Neutrophil (primary cell): Measurements from ENCODE around the gene FAM3D.

Experiments
- H3K27ac ChIP-seq: fragments of 200-600 bp; sonication (generic); 2 replicates; pipeline ENCODE4 v1.5.1; 2016; ENCODE audit warnings: mild to moderate bottlenecking, moderate library complexity
- H3K27me3 ChIP-seq: fragments of 200-600 bp; sonication (generic); 2 replicates; pipeline ENCODE4 v1.6.0; 2016; ENCODE audit warnings: mild to moderate bottlenecking
- H3K36me3 ChIP-seq: fragments of 200-600 bp; sonication (generic); 2 replicates; pipeline ENCODE4 v1.5.1; 2017
- H3K4me1 ChIP-seq, 2 experiments: fragments of 200-600 bp in 1 of 2; sonication (generic) in 1 of 2; 1 replicate in 1 of 2; 2 replicates in 1 of 2; pipeline versions ENCODE4 v1.5.1 to v1.6.1; 2013 to 2016; ENCODE audit warnings: low read depth in 1 of 2, low read length in 1 of 2, mild to moderate bottlenecking in 1 of 2, moderate library complexity in 1 of 2; ENCODE audit not compliant: control insufficient read depth in 1 of 2, insufficient read depth in 1 of 2
- H3K4me3 ChIP-seq, 2 experiments: fragments of 200-600 bp in 1 of 2; sonication (generic) in 1 of 2; 1 replicate in 1 of 2; 2 replicates in 1 of 2; pipeline ENCODE4 v1.5.1; 2013 to 2016; ENCODE audit warnings: low read depth in 1 of 2, low read length in 1 of 2, mild to moderate bottlenecking in 1 of 2, moderate library complexity in 1 of 2
- H3K9me3 ChIP-seq: fragments of 200-600 bp; sonication (generic); 2 replicates; pipeline ENCODE4 v1.5.1; 2016
- CTCF ChIP-seq: fragments of 200-600 bp; sonication (generic); IDR thresholded peaks from 2 replicates; pipeline ENCODE4 v1.5.1; 2016; ENCODE audit warnings: antibody characterized with exemption

FAM3D gene

GRCh38 chr3:58603606-58604005, 63.0 kb downstream of the FAM3D start:
- Histone ChIP-seq H3K4me3 (no peak overlapping the region), H3K27me3 (peaks cover 27% of the 10 kb centered on the region), H3K4me1 (no peaks in the 10 kb centered on the region), H3K36me3 (no peaks in the 10 kb centered on the region), H3K27ac (no peak overlapping the region), H3K9me3 (no peaks in the 10 kb centered on the region)
- TF ChIP-seq CTCF: no peak

GRCh38 chr3:58597770-58598310, 68.7 kb downstream of the FAM3D start:
- Histone ChIP-seq H3K27ac (no peak overlapping the region), H3K4me3 (no peak overlapping the region), H3K27me3 (peaks cover 11% of the 10 kb centered on the region), H3K9me3 (no peaks in the 10 kb centered on the region), H3K4me1 (no peaks in the 10 kb centered on the region), H3K36me3 (no peaks in the 10 kb centered on the region)
- TF ChIP-seq CTCF: no peak

- Histone ChIP-seq H3K4me1 (no peaks in the 10 kb centered on the region), H3K9me3 (no peaks in the 10 kb centered on the region), H3K27me3 (peaks cover 11% of the 10 kb centered on the region), H3K36me3 (no peaks in the 10 kb centered on the region), H3K4me3 (no peak overlapping the region), H3K27ac (no peak overlapping the region)
- no peak for TF ChIP-seq CTCF
These were observed 69.6 kb downstream of the FAM3D start for GRCh38 chr3:58596834-58597518.

- no peak overlapping the region for H3K4me3 ChIP-seq
- H3K9me3 ChIP-seq: no peaks in the 10 kb centered on the region
- H3K36me3 ChIP-seq: no peaks in the 10 kb centered on the region
- H3K27me3 ChIP-seq: peaks cover 24% of the 10 kb centered on the region
- no peak for TF ChIP-seq CTCF
- H3K4me1 ChIP-seq: no peaks in the 10 kb centered on the region
- no peak overlapping the region for H3K27ac ChIP-seq
These were observed 72.5 kb downstream of the FAM3D start for GRCh38 chr3:58594117-58594516.

- Histone ChIP-seq H3K9me3 (no peaks in the 10 kb centered on the region), H3K27ac (no peak overlapping the region), H3K27me3 (peaks cover 47% of the 10 kb centered on the region), H3K36me3 (no peaks in the 10 kb centered on the region), H3K4me3 (no peak overlapping the region), H3K4me1 (no peaks in the 10 kb centered on the region)
- TF ChIP-seq CTCF: no peak
These were observed 74.8 kb downstream of the FAM3D start for GRCh38 chr3:58591517-58592510.
